Measurements from ENCODE around the gene FAM184B.

DNA sequence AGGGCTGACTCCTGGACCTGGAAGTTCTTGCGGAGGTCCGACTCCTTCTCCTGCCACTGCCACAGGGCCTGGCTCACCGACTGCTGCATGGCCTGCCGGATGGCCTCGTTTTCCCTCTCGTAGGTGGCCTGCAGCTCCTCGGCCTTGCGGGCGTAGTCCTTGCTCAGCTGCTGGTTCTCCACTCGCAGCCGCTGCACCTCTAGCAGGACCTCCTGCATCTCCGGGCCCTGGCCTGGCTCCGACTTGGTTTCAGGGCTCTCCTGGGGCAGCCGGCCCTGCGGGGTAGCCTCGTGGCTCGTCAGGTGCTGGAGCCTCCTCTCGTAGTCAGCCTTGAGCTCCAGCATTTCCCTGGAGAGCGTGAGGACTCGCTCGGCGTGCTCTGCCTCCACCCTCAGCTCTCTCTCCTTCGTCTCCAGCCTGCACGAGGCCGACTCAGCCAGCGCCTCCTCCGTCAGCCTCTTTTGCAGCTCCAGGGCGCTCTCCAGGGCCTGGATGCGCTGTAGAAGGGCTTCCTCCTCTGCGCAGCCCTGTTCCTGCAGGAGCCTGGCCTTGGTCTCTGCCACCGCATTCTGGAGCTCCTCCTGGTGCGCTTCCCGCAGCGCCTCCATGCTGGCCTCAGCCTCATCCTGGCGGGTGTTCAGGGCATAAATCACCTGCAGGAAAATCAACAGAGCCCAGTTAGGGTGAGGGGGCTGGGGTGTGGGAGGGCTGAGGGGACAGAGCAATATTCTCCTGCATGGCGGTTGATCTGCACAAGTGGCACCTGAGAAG is 72.2 kb downstream of the FAM184B start:
- TF ChIP-seq, protein P1, sequence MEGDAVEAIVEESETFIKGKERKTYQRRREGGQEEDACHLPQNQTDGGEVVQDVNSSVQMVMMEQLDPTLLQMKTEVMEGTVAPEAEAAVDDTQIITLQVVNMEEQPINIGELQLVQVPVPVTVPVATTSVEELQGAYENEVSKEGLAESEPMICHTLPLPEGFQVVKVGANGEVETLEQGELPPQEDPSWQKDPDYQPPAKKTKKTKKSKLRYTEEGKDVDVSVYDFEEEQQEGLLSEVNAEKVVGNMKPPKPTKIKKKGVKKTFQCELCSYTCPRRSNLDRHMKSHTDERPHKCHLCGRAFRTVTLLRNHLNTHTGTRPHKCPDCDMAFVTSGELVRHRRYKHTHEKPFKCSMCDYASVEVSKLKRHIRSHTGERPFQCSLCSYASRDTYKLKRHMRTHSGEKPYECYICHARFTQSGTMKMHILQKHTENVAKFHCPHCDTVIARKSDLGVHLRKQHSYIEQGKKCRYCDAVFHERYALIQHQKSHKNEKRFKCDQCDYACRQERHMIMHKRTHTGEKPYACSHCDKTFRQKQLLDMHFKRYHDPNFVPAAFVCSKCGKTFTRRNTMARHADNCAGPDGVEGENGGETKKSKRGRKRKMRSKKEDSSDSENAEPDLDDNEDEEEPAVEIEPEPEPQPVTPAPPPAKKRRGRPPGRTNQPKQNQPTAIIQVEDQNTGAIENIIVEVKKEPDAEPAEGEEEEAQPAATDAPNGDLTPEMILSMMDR (IDR thresholded peaks at IDR 0.05): no peak
- no peak for TF ChIP-seq POLR2AphosphoS5 (IDR thresholded peaks at IDR 0.05; ENCODE audit: insufficient read depth in 1 of 2, low read depth in 1 of 2)

All from vagina (tissue), 2 donors.